ENCODE measurements around the gene NAT16.

DNA sequence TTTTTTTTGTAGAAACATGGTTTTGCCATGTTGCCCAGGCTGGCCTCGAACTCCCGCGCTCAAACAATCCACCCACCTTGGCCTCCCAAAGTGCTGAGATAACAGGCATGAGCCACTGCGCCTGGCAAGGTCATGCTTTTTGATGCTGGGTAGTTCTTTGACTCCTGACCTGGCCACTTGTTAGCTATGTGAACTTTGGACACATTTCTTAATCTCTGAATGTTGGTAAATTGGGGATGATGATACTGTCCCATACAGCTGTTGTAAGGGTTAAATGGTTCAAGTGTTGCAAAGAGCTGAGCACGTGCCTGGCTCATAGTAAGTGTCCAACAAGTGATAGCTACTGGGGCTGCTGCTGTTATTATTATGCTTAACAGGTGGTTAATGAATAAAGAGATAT, 40.2 kb upstream of the NAT16 start:
- TF ChIP-seq, protein P1, sequence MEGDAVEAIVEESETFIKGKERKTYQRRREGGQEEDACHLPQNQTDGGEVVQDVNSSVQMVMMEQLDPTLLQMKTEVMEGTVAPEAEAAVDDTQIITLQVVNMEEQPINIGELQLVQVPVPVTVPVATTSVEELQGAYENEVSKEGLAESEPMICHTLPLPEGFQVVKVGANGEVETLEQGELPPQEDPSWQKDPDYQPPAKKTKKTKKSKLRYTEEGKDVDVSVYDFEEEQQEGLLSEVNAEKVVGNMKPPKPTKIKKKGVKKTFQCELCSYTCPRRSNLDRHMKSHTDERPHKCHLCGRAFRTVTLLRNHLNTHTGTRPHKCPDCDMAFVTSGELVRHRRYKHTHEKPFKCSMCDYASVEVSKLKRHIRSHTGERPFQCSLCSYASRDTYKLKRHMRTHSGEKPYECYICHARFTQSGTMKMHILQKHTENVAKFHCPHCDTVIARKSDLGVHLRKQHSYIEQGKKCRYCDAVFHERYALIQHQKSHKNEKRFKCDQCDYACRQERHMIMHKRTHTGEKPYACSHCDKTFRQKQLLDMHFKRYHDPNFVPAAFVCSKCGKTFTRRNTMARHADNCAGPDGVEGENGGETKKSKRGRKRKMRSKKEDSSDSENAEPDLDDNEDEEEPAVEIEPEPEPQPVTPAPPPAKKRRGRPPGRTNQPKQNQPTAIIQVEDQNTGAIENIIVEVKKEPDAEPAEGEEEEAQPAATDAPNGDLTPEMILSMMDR (IDR thresholded peaks at IDR 0.05) = no peak
- TF ChIP-seq POLR2A (IDR thresholded peaks at IDR 0.05) = no peak
